Smooth muscle cell (in vitro differentiated cells): ENCODE results near the gene RHEB. TPM values are rescaled to one million over a fixed set of nuclear protein-coding genes. Genes with fewer than 3 reads are reported as not detected.

ENCODE experiments used
- DNase-seq: peaks from one replicate; lab custom pipeline; 2025; ENCODE audit not compliant: unreplicated experiment; lab: John Stamatoyannopoulos, UW
- H2AFZ ChIP-seq: fragments of 200-600 bp; sonication (generic); 2 replicates; pipeline ENCODE4 v1.6.0; 2016; ENCODE audit warnings: antibody characterized with exemption, low read depth, mild to moderate bottlenecking
- H3F3A ChIP-seq: fragments of 200-600 bp; sonication (generic); 2 replicates; pipeline ENCODE4 v1.6.0; 2017; ENCODE audit warnings: antibody characterized with exemption, low read depth
- H3K27ac ChIP-seq: fragments of 200-600 bp; sonication (generic); 2 replicates; pipeline ENCODE4 v1.5.1; 2016; ENCODE audit warnings: low read depth, mild to moderate bottlenecking
- H3K27me3 ChIP-seq: fragments of 200-600 bp; sonication (generic); 2 replicates; pipeline ENCODE4 v1.6.1; 2016; ENCODE audit warnings: low read depth, mild to moderate bottlenecking
- H3K36me3 ChIP-seq: fragments of 200-600 bp; sonication (generic); 2 replicates; pipeline ENCODE4 v1.5.1; 2016; ENCODE audit warnings: low read depth
- H3K4me1 ChIP-seq: fragments of 200-600 bp; sonication (generic); 2 replicates; pipeline ENCODE4 v1.5.1; 2016; ENCODE audit warnings: low read depth
- H3K4me2 ChIP-seq: fragments of 200-600 bp; sonication (generic); 2 replicates; pipeline ENCODE4 v1.6.0; 2016; ENCODE audit warnings: mild to moderate bottlenecking
- H3K4me3 ChIP-seq: fragments of 200-600 bp; sonication (generic); 2 replicates; pipeline ENCODE4 v1.5.1; 2016; ENCODE audit warnings: mild to moderate bottlenecking
- H3K79me2 ChIP-seq: fragments of 200-600 bp; sonication (generic); 2 replicates; pipeline ENCODE4 v1.6.0; 2016; ENCODE audit warnings: low read depth, mild to moderate bottlenecking
- H3K9ac ChIP-seq: fragments of 200-600 bp; sonication (generic); 2 replicates; pipeline ENCODE4 v1.6.0; 2016; ENCODE audit warnings: low read depth
- H3K9me3 ChIP-seq: fragments of 200-600 bp; sonication (generic); replicated peaks from 2 replicates; pipeline ENCODE4 v1.5.1; 2016; ENCODE audit warnings: low read depth
- H4K20me1 ChIP-seq: fragments of 200-600 bp; sonication (generic); 2 replicates; pipeline ENCODE4 v1.6.0; 2016; ENCODE audit warnings: low read depth
- WGBS: methylation state at CpG from one replicate; pipeline ENCODE4 v1.1.7; 2016; ENCODE audit warnings: low lambda C conversion rate; 5-methylcytosine and 5-hydroxymethylcytosine counted together
- polyA plus RNA-seq: library from polyadenylated mRNA; unstranded; fragments of >200 nt; fragmentation: Nextera tagmentation; extraction: Ambion mirVana; gene quantifications from 2 replicates; pipeline ENCODE4 v1.2.1, GENCODE V29; 2016
- total RNA-seq: library from RNA; depleted of rRNA; stranded (reverse); fragments of >200 nt; gene quantifications from 2 replicates; pipeline ENCODE4 v1.2.3, GENCODE V29; 2014
- TF ChIP-seq, protein P1 (sequence below): fragments of 200-600 bp; sonication (generic); IDR thresholded peaks from 2 replicates; pipeline ENCODE4 v1.5.1; 2017; ENCODE audit warnings: borderline replicate concordance, mild to moderate bottlenecking, antibody characterized with exemption; ENCODE audit not compliant: insufficient read depth, poor library complexity, severe bottlenecking

RHEB gene
- total and polyA plus RNA-seq, 2 experiments from 2014 or later, result 115 to 151 TPM

DNA sequence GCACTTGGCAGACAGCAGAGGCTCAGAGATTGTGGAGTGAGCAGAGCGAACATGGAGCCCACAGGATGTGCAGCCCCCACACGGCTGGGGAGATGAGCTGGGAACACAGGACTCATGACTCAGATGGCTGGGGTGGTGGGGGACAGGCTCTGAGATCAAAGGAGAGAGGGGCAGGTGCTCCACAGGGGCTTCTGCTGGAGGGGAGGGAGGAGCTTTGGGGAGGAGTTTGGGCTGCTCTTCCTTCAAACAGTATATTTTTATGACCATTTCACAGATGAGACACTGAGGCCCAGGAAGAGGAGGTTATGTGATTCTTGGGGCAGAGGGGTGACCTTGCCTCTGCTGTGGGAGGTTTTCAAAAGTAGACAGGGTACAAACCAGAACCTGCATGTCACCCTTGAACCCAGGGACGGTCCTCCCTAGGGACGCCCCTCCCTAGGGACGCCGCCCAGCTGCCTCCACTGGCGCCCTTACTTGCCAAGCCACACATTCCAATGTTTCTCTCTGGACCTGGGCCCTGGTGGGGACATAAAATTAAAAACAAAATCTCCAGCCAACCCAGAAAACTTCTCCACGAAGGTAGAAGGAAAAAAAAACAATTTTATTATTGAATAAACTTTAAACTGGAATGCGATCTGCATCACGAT is 78.8 kb downstream of the RHEB start:
- Histone ChIP-seq H4K20me1 (no peaks in the 10 kb centered on the region), H3K27me3 (no peaks in the 10 kb centered on the region), H3F3A (peaks cover 9% of the 10 kb centered on the region), H3K4me3 (no peak overlapping the region), H3K36me3 (no peaks in the 10 kb centered on the region), H3K27ac (no peak overlapping the region), H3K9ac (no peak overlapping the region), H3K4me2 (peak overlapping the region; percentile 92), H3K9me3 (no peaks in the 10 kb centered on the region), H2AFZ (peak overlapping the region; percentile 54), H3K4me1 (peaks cover 5% of the 10 kb centered on the region), H3K79me2 (no peaks in the 10 kb centered on the region)
- DNase-seq, result no peak
- TF ChIP-seq, protein P1, sequence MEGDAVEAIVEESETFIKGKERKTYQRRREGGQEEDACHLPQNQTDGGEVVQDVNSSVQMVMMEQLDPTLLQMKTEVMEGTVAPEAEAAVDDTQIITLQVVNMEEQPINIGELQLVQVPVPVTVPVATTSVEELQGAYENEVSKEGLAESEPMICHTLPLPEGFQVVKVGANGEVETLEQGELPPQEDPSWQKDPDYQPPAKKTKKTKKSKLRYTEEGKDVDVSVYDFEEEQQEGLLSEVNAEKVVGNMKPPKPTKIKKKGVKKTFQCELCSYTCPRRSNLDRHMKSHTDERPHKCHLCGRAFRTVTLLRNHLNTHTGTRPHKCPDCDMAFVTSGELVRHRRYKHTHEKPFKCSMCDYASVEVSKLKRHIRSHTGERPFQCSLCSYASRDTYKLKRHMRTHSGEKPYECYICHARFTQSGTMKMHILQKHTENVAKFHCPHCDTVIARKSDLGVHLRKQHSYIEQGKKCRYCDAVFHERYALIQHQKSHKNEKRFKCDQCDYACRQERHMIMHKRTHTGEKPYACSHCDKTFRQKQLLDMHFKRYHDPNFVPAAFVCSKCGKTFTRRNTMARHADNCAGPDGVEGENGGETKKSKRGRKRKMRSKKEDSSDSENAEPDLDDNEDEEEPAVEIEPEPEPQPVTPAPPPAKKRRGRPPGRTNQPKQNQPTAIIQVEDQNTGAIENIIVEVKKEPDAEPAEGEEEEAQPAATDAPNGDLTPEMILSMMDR, result no peak
- WGBS, result 74% methylated on average over 10 of the region's 10 CpGs

DNA sequence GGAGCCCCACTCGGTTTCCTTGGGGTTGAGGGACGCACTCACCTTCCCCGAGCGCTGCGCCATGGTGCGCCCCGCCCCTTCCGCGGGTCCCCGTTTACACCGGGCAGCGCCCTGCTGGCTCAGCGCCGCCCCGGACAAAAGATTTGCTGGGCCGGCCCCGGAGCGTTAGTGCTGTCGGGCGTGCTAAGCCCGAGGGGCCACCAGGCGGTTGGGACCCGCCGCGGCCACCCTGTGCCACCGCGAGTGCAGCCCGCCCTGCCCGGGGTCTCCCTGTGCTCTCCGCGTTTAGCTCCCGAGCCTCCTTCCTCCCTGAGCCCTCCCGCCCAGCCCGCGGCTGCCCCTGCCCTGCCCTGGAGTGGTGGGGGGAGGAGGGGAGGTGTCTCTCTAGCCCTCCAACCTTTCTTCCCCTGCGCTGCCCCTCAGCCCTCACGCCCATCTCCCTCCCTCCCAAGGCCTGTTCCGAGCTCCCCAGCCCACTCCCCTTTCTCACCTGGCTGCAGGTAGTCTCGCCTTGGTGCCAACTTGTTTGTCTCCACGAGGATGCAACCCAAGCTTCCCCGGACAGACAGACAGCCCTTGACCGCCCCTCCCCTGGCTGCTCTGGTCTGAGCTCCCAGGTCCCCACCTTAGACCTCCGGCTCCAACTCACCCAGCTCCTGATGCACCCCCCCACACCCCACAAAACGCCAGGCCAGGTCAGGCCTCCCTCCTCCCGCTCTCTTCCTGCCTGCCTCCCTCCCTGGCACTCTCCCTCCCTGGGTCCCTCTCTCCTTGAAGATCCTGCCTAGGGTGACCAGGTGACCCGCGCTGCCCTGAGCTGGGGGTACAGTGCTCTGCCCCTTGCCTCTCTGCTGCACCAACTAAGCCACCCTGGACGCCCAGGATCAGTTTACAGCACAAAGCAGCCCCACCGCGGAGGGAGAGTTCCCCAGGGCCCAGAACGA is 79.6 kb downstream of the RHEB start, which contains the start of gene CRYGN:
Gene CRYGN, minus strand, starts transcription at position 287 of the 944 bp plus-strand sequence. Its CDS starts 224 bp downstream, at position 63.
- TF ChIP-seq, protein P1, result no peak
- Histone ChIP-seq H3K4me1 (peaks cover 5% of the 10 kb centered on the region), H3K27ac (no peak within 1 kb of the TSS), H3K9ac (no peak within 1 kb of the TSS), H3K4me3 (peak within 1 kb of the TSS; percentile 52), H3K79me2 (no peaks in the 10 kb centered on the region), H2AFZ (peak within 1 kb of the TSS; percentile 92), H3F3A (peaks cover 9% of the 10 kb centered on the region), H3K27me3 (no peaks in the 10 kb centered on the region), H4K20me1 (no peaks in the 10 kb centered on the region), H3K9me3 (no peaks in the 10 kb centered on the region), H3K4me2 (peak within 1 kb of the TSS; percentile 92), H3K36me3 (no peaks in the 10 kb centered on the region)
- WGBS, result 10% methylated on average over 35 of the region's 51 CpGs
- DNase-seq, result no peak

DNA sequence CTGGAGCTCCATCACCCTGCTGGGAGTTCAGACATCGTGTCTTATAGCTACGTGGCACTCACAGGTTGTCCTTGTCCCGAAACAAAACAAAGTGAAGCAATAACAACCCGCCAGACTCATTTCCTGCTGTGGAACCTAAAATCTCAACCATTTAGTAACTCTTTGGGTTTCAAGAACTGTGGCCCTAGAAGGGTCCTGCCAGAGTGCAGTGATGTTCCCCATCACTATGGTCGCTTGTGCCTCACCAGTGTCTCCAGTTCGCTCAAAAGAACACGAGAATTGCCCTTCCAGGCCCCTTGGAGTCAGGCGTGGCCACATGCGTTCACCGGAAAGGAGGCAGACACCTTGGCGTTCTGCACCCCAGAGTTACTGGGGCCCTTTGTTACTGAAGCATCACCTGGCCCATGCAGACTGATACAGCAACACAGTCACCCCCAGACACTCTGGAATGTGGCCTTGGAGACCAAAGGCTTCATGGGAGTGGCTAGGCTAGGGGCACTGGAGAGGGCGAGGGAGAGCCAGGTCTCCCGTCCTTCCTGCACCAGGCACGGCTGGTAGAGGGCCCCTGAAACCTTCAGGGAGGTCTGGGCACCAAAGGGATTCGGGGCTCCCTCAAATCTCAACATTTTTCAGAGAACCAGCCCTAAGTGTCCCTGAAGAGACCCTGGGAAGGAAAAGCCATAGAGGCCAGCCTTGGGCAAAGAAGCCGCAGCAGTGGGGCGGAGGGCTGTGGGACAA is 80.7 kb downstream of the RHEB start:
- Histone ChIP-seq H3K9ac (no peak overlapping the region), H3K27ac (no peak overlapping the region), H3K4me2 (peak overlapping the region; percentile 92)

More for the DNA sequence above, 80.7 kb downstream of the RHEB start:
- no peaks in the 10 kb centered on the region for H4K20me1 ChIP-seq
- peaks cover 5% of the 10 kb centered on the region for H3K4me1 ChIP-seq
- TF ChIP-seq, protein P1, result no peak
- no peaks in the 10 kb centered on the region for H3K27me3 ChIP-seq
- H2AFZ ChIP-seq, result peak overlapping the region; percentile 92
- H3K79me2 ChIP-seq, result no peaks in the 10 kb centered on the region
- no peak for DNase-seq
- no peaks in the 10 kb centered on the region for H3K36me3 ChIP-seq
- H3K4me3 ChIP-seq, result peak overlapping the region; percentile 52
- H3K9me3 ChIP-seq, result no peaks in the 10 kb centered on the region
- WGBS, result 98% methylated on average over 17 of the region's 17 CpGs
- peaks cover 9% of the 10 kb centered on the region for H3F3A ChIP-seq
